Breast epithelium (tissue), 3 donors: ENCODE results near the gene NRP1.

Source experiments
- CTCF ChIP-seq, 3 donors: fragments of 450-650 bp; IDR thresholded peaks; one replicate each; pipeline ENCODE4 v1.5.1; 2016 to 2017; ENCODE audit warnings: antibody characterized with exemption in 3 of 3, mild to moderate bottlenecking in 3 of 3, moderate library complexity in 3 of 3
- POLR2A ChIP-seq: fragments of 450-650 bp; IDR thresholded peaks from one replicate; pipeline ENCODE4 v1.6.1; 2016; ENCODE audit warnings: antibody characterized with exemption, mild to moderate bottlenecking, moderate library complexity
- POLR2AphosphoS5 ChIP-seq, 3 donors: sonication (generic); formaldehyde crosslinking; IDR thresholded peaks; one replicate each; pipeline ENCODE4 v1.6.1; 2017; ENCODE audit warnings: antibody characterized with exemption in 3 of 3

DNA sequence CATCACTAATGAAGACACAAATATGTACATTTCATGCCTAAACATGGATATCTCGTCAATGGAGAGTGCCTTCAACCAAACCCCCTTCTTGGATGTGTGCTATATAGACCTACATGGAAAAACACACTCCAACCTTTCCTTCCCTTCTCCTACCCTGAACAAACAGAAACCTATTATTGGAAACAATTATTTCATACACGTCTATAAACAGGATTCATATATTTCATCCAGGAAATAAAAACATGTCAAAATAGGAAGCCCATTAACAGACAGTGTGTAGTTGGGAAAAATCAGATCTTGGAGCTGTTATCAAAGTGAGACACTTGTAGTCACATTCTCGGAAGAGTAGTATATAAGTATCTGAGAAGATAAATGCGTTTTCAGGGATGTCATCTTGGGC is 81.1 kb downstream of the NRP1 start:
- TF ChIP-seq CTCF (IDR thresholded peaks at IDR 0.05) (no peak), POLR2A (no peak), POLR2AphosphoS5 (IDR thresholded peaks at IDR 0.05) (no peak)
